ENCODE measurements around the gene LARP4B.

The LARP4B gene

GRCh38 chr10:797179-797578, 134.3 kb downstream of the LARP4B start:
- H3K4me3 ChIP-seq (ENCODE audit: low read depth in 1 of 2, low read length in 1 of 2): no peak overlapping the region
- H3K36me3 ChIP-seq: no peaks in the 10 kb centered on the region
- H3K9me3 ChIP-seq: no peaks in the 10 kb centered on the region
- H3K4me1 ChIP-seq (ENCODE audit: control insufficient read depth in 1 of 2, insufficient read depth in 1 of 2, low read depth in 1 of 2, low read length in 1 of 2): no peaks in the 10 kb centered on the region
- TF ChIP-seq CTCF (IDR thresholded peaks at IDR 0.05): no peak
- H3K27ac ChIP-seq: no peak overlapping the region
- no peaks in the 10 kb centered on the region for H3K27me3 ChIP-seq

GRCh38 chr10:796233-796632, 135.3 kb downstream of the LARP4B start:
- H3K36me3 ChIP-seq: no peaks in the 10 kb centered on the region
- no peaks in the 10 kb centered on the region for H3K9me3 ChIP-seq
- peaks cover 4% of the 10 kb centered on the region for H3K27me3 ChIP-seq
- TF ChIP-seq CTCF (IDR thresholded peaks at IDR 0.05): no peak
- no peak overlapping the region for H3K4me3 ChIP-seq (ENCODE audit: low read depth in 1 of 2, low read length in 1 of 2)
- H3K4me1 ChIP-seq (ENCODE audit: control insufficient read depth in 1 of 2, insufficient read depth in 1 of 2, low read depth in 1 of 2, low read length in 1 of 2): no peaks in the 10 kb centered on the region
- no peak overlapping the region for H3K27ac ChIP-seq

GRCh38 chr10:794382-794956, 137.0 kb downstream of the LARP4B start:
- Histone ChIP-seq H3K36me3 (no peaks in the 10 kb centered on the region), H3K9me3 (no peaks in the 10 kb centered on the region), H3K4me1 (ENCODE audit: control insufficient read depth in 1 of 2, insufficient read depth in 1 of 2, low read depth in 1 of 2, low read length in 1 of 2) (no peaks in the 10 kb centered on the region), H3K4me3 (ENCODE audit: low read depth in 1 of 2, low read length in 1 of 2) (no peak overlapping the region), H3K27me3 (peaks cover 21% of the 10 kb centered on the region), H3K27ac (no peak overlapping the region)
- TF ChIP-seq CTCF (IDR thresholded peaks at IDR 0.05): no peak

- Histone ChIP-seq H3K4me1 (ENCODE audit: control insufficient read depth in 1 of 2, insufficient read depth in 1 of 2, low read depth in 1 of 2, low read length in 1 of 2) (peaks cover 4 to 5% of the 10 kb centered on the region in 2 experiments), H3K4me3 (ENCODE audit: low read depth in 1 of 2, low read length in 1 of 2) (no peak overlapping the region), H3K36me3 (no peaks in the 10 kb centered on the region), H3K27me3 (peaks cover 38% of the 10 kb centered on the region), H3K9me3 (no peaks in the 10 kb centered on the region), H3K27ac (no peak overlapping the region)
- TF ChIP-seq CTCF (IDR thresholded peaks at IDR 0.05): no peak
Measured at GRCh38 chr10:792792-793100, 138.8 kb downstream of the LARP4B start.

- TF ChIP-seq CTCF (IDR thresholded peaks at IDR 0.05): no peak
- peaks cover 44% of the 10 kb centered on the region for H3K27me3 ChIP-seq
- H3K4me3 ChIP-seq (ENCODE audit: low read depth in 1 of 2, low read length in 1 of 2): no peak overlapping the region
- no peaks in the 10 kb centered on the region for H3K9me3 ChIP-seq
- no peaks in the 10 kb centered on the region for H3K36me3 ChIP-seq
- no peak overlapping the region for H3K27ac ChIP-seq
- H3K4me1 ChIP-seq (ENCODE audit: control insufficient read depth in 1 of 2, insufficient read depth in 1 of 2, low read depth in 1 of 2, low read length in 1 of 2): peaks cover 4 to 5% of the 10 kb centered on the region in 2 experiments
Measured at GRCh38 chr10:792083-792791, 139.3 kb downstream of the LARP4B start.
